Ishikawa (cell line): ENCODE data around the gene THBS2.

Experiments
- CEBPB ChIP-seq: IDR thresholded peaks from 2 replicates; pipeline ENCODE4 v1.6.1; 2012
- CREB1 ChIP-seq: IDR thresholded peaks from 2 replicates; pipeline ENCODE4 v1.6.1; 2012; ENCODE audit warnings: low read depth
- EGR1 ChIP-seq: IDR thresholded peaks from 2 replicates; pipeline ENCODE4 v1.6.1; 2012
- EP300 ChIP-seq: IDR thresholded peaks from 2 replicates; pipeline ENCODE4 v1.6.1; 2012; ENCODE audit warnings: borderline replicate concordance
- FOXM1 ChIP-seq: IDR thresholded peaks from 2 replicates; pipeline ENCODE4 v1.6.1; 2012; ENCODE audit warnings: low read depth, borderline replicate concordance
- MAX ChIP-seq: IDR thresholded peaks from 2 replicates; pipeline ENCODE4 v1.6.1; 2012
- NFIC ChIP-seq: IDR thresholded peaks from 2 replicates; pipeline ENCODE4 v1.6.1; 2012
- RAD21 ChIP-seq: IDR thresholded peaks from 2 replicates; pipeline ENCODE4 v1.6.1; 2012; ENCODE audit warnings: low read depth
- REST ChIP-seq: IDR thresholded peaks from 2 replicates; pipeline ENCODE4 v1.6.1; 2012; ENCODE audit warnings: low read depth, mild to moderate bottlenecking
- TAF1 ChIP-seq: IDR thresholded peaks from 2 replicates; pipeline ENCODE4 v1.6.1; 2012; ENCODE audit warnings: low read depth, mild to moderate bottlenecking
- TCF12 ChIP-seq: IDR thresholded peaks from 2 replicates; pipeline ENCODE4 v1.6.1; 2012; ENCODE audit warnings: low read depth
- TEAD4 ChIP-seq: IDR thresholded peaks from 2 replicates; pipeline ENCODE4 v1.6.1; 2012
- USF1 ChIP-seq: IDR thresholded peaks from 2 replicates; pipeline ENCODE4 v1.6.1; 2012
- YY1 ChIP-seq: IDR thresholded peaks from 2 replicates; pipeline ENCODE4 v1.6.1; 2012; ENCODE audit warnings: low read depth
- ZBTB7A ChIP-seq: IDR thresholded peaks from 2 replicates; pipeline ENCODE4 v1.6.1; 2012; ENCODE audit warnings: low read depth

Gene THBS2

GRCh38 chr6:169230322-169230665 is 23.4 kb downstream of the THBS2 start:
- TF ChIP-seq TCF12 (no peak), EGR1 (no peak), ZBTB7A (no peak), CREB1 (no peak), USF1 (no peak), EP300 (no peak), REST (no peak), MAX (no peak), NFIC (no peak), RAD21 (no peak), TAF1 (no peak), FOXM1 (no peak), CEBPB (no peak), YY1 (no peak), TEAD4 (no peak)

- no peak for TF ChIP-seq TEAD4
- TF ChIP-seq MAX = no peak
- no peak for TF ChIP-seq FOXM1
- TF ChIP-seq YY1 = no peak
- no peak for TF ChIP-seq EGR1
- TF ChIP-seq REST = no peak
These were observed 23.9 kb downstream of the THBS2 start for GRCh38 chr6:169229615-169230321.

GRCh38 chr6:169227116-169227515 is 26.5 kb downstream of the THBS2 start:
- TF ChIP-seq MAX = no peak
- TF ChIP-seq USF1 = no peak
- no peak for TF ChIP-seq EP300
- TF ChIP-seq YY1 = no peak
- TF ChIP-seq TEAD4 = no peak
- no peak for TF ChIP-seq NFIC
- TF ChIP-seq EGR1 = no peak
- TF ChIP-seq CEBPB = no peak
- TF ChIP-seq TAF1 = no peak
- TF ChIP-seq ZBTB7A = no peak
- TF ChIP-seq CREB1 = no peak
- TF ChIP-seq TCF12 = no peak
- no peak for TF ChIP-seq FOXM1
- no peak for TF ChIP-seq RAD21
- TF ChIP-seq REST = no peak

GRCh38 chr6:169225887-169226286 is 27.8 kb downstream of the THBS2 start:
- TF ChIP-seq CREB1 (no peak), FOXM1 (no peak), EGR1 (no peak), TCF12 (no peak), YY1 (no peak), MAX (no peak), USF1 (no peak), EP300 (no peak), NFIC (no peak), REST (no peak), TEAD4 (no peak), ZBTB7A (no peak), RAD21 (no peak), TAF1 (no peak), CEBPB (no peak)
